MCF 10A (cell line): Measurements from ENCODE around the gene RFC2. TPM values are rescaled to one million over a fixed set of nuclear protein-coding genes. Genes with fewer than 3 reads are reported as not detected.

Source experiments
- BruUV-seq: library from RNA; stranded (reverse); fragments of 400-500 nt; replicated peaks from 2 replicates; lab custom pipeline; 2021; lab: Mats Ljungman, UMichigan
- CTCF ChIA-PET: fragments of 300-600 bp; sonication (Branson Sonifier 250); formaldehyde crosslinking; extraction: SDS; loops from one replicate; lab custom pipeline; 2021; ENCODE audit warnings: antibody characterized with exemption, inconsistent platforms; lab: Yijun Ruan, JAX
- POLR2A ChIA-PET: fragments of 300-600, 350-650 bp; sonication (Branson Sonifier 250); formaldehyde crosslinking; extraction: SDS; loops from one replicate; lab custom pipeline; 2020; ENCODE audit warnings: antibody characterized with exemption, inconsistent platforms; lab: Yijun Ruan, JAX
- DNase-seq: peaks from one replicate; pipeline ENCODE4 v3.0.0-alpha.2; 2018; ENCODE audit not compliant: unreplicated experiment
- H3K27ac Mint-ChIP-seq: one replicate; pipeline ENCODE4 v1.8.0; 2022; ENCODE audit warnings: mild to moderate bottlenecking, low read depth, mixed read lengths; ENCODE audit not compliant: unreplicated experiment
- H3K27me3 Mint-ChIP-seq: one replicate; pipeline ENCODE4 v1.8.0; 2022; ENCODE audit warnings: mixed read lengths; ENCODE audit not compliant: insufficient read depth, unreplicated experiment
- H3K36me3 Mint-ChIP-seq: one replicate; pipeline ENCODE4 v1.8.0; 2022; ENCODE audit warnings: mild to moderate bottlenecking, moderate library complexity, mixed read lengths; ENCODE audit not compliant: insufficient read depth, unreplicated experiment
- H3K4me1 Mint-ChIP-seq: one replicate; pipeline ENCODE4 v1.8.0; 2022; ENCODE audit warnings: mixed read lengths; ENCODE audit not compliant: insufficient read depth, unreplicated experiment
- H3K4me3 Mint-ChIP-seq: one replicate; pipeline ENCODE4 v1.8.0; 2022; ENCODE audit warnings: mild to moderate bottlenecking, moderate library complexity, mixed read lengths; ENCODE audit not compliant: unreplicated experiment
- H3K9me3 Mint-ChIP-seq: one replicate; pipeline ENCODE4 v1.8.0; 2022; ENCODE audit warnings: mixed read lengths; ENCODE audit not compliant: unreplicated experiment
- intact Hi-C: fragments of 100-400 bp; cut with micrococcal nuclease; formaldehyde crosslinking; loops from 2 replicates; pipeline ENCODE4 v1.14.1; 2022
- total RNA-seq: library from RNA; stranded (reverse); gene quantifications from 2 replicates; pipeline ENCODE4 v1.2.3, GENCODE V29; 2022
- TF ChIP-seq, protein P1 (sequence below): fragments of 200-600 bp; IDR thresholded peaks from one replicate; pipeline ENCODE4 v1.8.0; 2022; ENCODE audit warnings: antibody characterized with exemption, mild to moderate bottlenecking; ENCODE audit not compliant: unreplicated experiment

The RFC2 gene
- total RNA-seq, 1 experiment from 2014 or later, result 35.0 TPM

- DNase-seq, result no peak
- Mint-ChIP-seq H3K27me3 (no peaks in the 10 kb centered on the region), H3K27ac (no peak overlapping the region), H3K36me3 (no peaks in the 10 kb centered on the region), H3K9me3 (no peaks in the 10 kb centered on the region), H3K4me3 (no peak overlapping the region), H3K4me1 (no peaks in the 10 kb centered on the region)
- TF ChIP-seq, protein P1, sequence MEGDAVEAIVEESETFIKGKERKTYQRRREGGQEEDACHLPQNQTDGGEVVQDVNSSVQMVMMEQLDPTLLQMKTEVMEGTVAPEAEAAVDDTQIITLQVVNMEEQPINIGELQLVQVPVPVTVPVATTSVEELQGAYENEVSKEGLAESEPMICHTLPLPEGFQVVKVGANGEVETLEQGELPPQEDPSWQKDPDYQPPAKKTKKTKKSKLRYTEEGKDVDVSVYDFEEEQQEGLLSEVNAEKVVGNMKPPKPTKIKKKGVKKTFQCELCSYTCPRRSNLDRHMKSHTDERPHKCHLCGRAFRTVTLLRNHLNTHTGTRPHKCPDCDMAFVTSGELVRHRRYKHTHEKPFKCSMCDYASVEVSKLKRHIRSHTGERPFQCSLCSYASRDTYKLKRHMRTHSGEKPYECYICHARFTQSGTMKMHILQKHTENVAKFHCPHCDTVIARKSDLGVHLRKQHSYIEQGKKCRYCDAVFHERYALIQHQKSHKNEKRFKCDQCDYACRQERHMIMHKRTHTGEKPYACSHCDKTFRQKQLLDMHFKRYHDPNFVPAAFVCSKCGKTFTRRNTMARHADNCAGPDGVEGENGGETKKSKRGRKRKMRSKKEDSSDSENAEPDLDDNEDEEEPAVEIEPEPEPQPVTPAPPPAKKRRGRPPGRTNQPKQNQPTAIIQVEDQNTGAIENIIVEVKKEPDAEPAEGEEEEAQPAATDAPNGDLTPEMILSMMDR, result no peak
- ChIA-PET POLR2A (interaction anchor here (1.1 to 1.6 kb wide), 2 partner anchors 27 to 194 kb away, joined by 3 to 5 read pairs; no protein-coding TSS in a partner anchor), CTCF (interaction anchor here (1.1 kb wide), 1 partner anchor 57 kb away, joined by 3 read pairs; no protein-coding TSS in a partner anchor)
- BruUV-seq, result no TSS peak
- intact Hi-C loops, result no loop called here
Measured at GRCh38 chr7:74263399-74264120, 9.4 kb upstream of the RFC2 start.

DNA sequence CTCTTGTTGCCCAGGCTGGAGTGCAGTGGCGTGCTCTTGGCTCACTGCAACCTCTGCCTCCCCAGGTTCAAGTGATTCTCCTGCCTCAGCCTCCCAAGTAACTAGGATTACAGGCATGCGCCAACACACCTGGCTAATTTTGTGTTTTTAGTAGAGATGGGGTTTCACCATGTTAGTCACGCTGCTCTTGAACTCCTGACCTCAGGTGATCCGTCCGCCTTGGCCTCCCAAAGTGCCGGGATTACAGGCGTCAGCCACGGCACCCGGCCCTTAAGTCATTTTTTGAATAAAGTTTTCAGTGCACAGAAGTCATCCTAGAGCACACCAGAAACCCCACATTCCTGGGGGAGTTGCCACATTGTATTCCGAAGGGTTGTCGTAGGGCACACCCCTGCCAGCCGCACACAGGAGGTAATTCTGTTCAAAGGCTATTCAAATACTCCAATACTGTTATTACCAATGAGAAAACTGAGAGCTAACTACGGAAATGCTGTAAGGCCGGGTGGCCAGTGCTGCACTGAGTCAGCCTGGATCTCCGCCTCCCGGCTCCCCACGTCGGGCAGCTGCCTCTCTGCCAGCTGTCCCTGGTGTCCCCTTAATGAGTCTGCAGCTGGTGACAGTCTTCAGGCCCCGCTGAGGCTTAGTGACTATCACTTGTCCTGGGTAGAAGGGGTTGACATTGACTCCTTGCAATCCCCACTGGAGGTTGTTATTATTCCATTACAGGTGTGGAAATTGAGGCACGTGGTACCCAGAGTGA is 8.6 kb upstream of the RFC2 start:
- Mint-ChIP-seq H3K27me3 (no peaks in the 10 kb centered on the region), H3K36me3 (no peaks in the 10 kb centered on the region), H3K9me3 (no peaks in the 10 kb centered on the region), H3K4me3 (no peak overlapping the region), H3K4me1 (no peaks in the 10 kb centered on the region), H3K27ac (no peak overlapping the region)
- ChIA-PET CTCF (interaction anchor here (1.1 kb wide), 1 partner anchor 57 kb away, joined by 3 read pairs; no protein-coding TSS in a partner anchor), POLR2A (no interaction called here)
- DNase-seq, result no peak
- no TSS peak for BruUV-seq
- TF ChIP-seq, protein P1, result no peak
- intact Hi-C loops, result no loop called here

GRCh38 chr7:74258639-74259038 is 4.4 kb upstream of the RFC2 start:
- Mint-ChIP-seq H3K4me1 (no peaks in the 10 kb centered on the region), H3K9me3 (no peaks in the 10 kb centered on the region), H3K27me3 (no peaks in the 10 kb centered on the region), H3K36me3 (peaks cover 8% of the 10 kb centered on the region), H3K4me3 (no peak overlapping the region), H3K27ac (no peak overlapping the region)
- DNase-seq, result no peak
- no TSS peak for BruUV-seq
- TF ChIP-seq, protein P1, result no peak
- intact Hi-C loops, result no loop called here
- ChIA-PET POLR2A (no interaction called here), CTCF (interaction anchor here (1.0 kb wide), 1 partner anchor 9 kb away, joined by 3 read pairs; no protein-coding TSS in a partner anchor)
